Measurements from ENCODE around the gene DPM3. TPM values are rescaled to one million over a fixed set of nuclear protein-coding genes. Genes with fewer than 3 reads are reported as not detected.

Gene DPM3
- total and polyA plus RNA-seq, 9 of the 15 experiments (the other 6 are each of a cell fraction or from before 2014, with no cell fraction given), result 3.7 to 120 (median 36.4) TPM

- Histone ChIP-seq H3K9ac (ENCODE audit: insufficient read depth in 1 of 2, low read depth in 2 of 2, low read length in 2 of 2) (no peak overlapping the region), H4K20me1 (replicated peaks; ENCODE audit: control insufficient read depth, insufficient read depth, low read length) (no peaks in the 10 kb centered on the region), H3K4me1 (replicated peaks in 1 of 2; ENCODE audit: control insufficient read depth in 2 of 2, insufficient read depth in 2 of 2, low read length in 2 of 2) (peaks cover 12 to 22% of the 10 kb centered on the region in 2 experiments; a peak in 4 of 5 replicates), H3K9me3 (replicated peaks; ENCODE audit: control insufficient read depth, insufficient read depth, low read depth, low read length) (no peaks in the 10 kb centered on the region), H2AFZ (ENCODE audit: low read depth, low read length) (no peak overlapping the region), H3K4me2 (ENCODE audit: insufficient read depth, low read length) (no peak overlapping the region), H3K27ac (ENCODE audit: extremely low read depth, low read depth, low read length) (no peak overlapping the region), H3K36me3 (ENCODE audit: control insufficient read depth, insufficient read depth, low read length) (no peaks in the 10 kb centered on the region), H3K4me3 (no peak overlapping the region), H3K27me3 (ENCODE audit: control insufficient read depth in 2 of 2, insufficient read depth in 2 of 2, low read length in 2 of 2) (peaks cover 0 to 3% of the 10 kb centered on the region in 2 experiments; a peak in 1 of 5 replicates), H3K9me1 (ENCODE audit: control insufficient read depth, insufficient read depth, low read length) (peaks cover 5% of the 10 kb centered on the region), H3K79me2 (ENCODE audit: control insufficient read depth, insufficient read depth, low read length) (no peaks in the 10 kb centered on the region)
- intact Hi-C loops (cut with micrococcal nuclease), result loop anchor here (10.0 kb wide), 1 partner anchor 503 kb away; no protein-coding TSS in a partner anchor
- CTCF ChIA-PET (ENCODE audit: low intra/inter-chr PET ratio), result interaction anchor here (0.7 to 2.6 kb wide), 2 partner anchors 30 to 75 kb away, joined by 3 to 59 read pairs; no protein-coding TSS in a partner anchor
- POLR2A ChIA-PET, result interaction anchor here (0.6 to 1.5 kb wide), 4 partner anchors 10 to 100 kb away, joined by 3 to 9 read pairs (median 4); partner anchors contain the start of gene SLC50A1
- TF ChIP-seq ZNF583 (CRISPR knock-in tag; IDR thresholded peaks at IDR 0.05) (no peak), NCOA6 (IDR thresholded peaks at IDR 0.05) (no peak), ARID2 (IDR thresholded peaks at IDR 0.05) (no peak), NCOA1 (IDR thresholded peaks at IDR 0.05; ENCODE audit: low read depth) (no peak), CBX2 (IDR thresholded peaks at IDR 0.05; ENCODE audit: insufficient read depth, low read length, poor library complexity, severe bottlenecking) (no peak), REST (IDR thresholded peaks at IDR 0.05; ENCODE audit: borderline replicate concordance) (peak; percentile 54), REST (CRISPR knock-in tag; IDR thresholded peaks at IDR 0.05; ENCODE audit: low read depth) (no peak), ZNF263 (CRISPR knock-in tag; IDR thresholded peaks at IDR 0.05; ENCODE audit: borderline replicate concordance) (0 out of 2 replicates have a peak, but pooled peaks have one; percentile 21)
- DNase-seq (ENCODE audit: extremely low read depth in 1 of 4, low spot score in 3 of 4) (peak in 2 of 4 experiments; percentile 29 to 47), ATAC-seq (peak; percentile 54), FAIRE-seq (peak; percentile 32)
- no TSS peak for BruUV-seq (replicated peaks)
- in situ Hi-C loops (cut with MboI), result loop anchor here (5.0 to 10.0 kb wide), 2 partner anchors 75 to 503 kb away; no protein-coding TSS in a partner anchor
- 44% methylated on average over 5 of the region's 6 CpGs for WGBS (ENCODE audit: insufficient coverage, low coverage, missing lambda C conversion rate)
Measured at GRCh38 chr1:155092131-155092530, 48.2 kb downstream of the DPM3 start.

Data from K562 (cell line).